ENCODE results near the gene VWCE.

- TF ChIP-seq CTCF (IDR thresholded peaks at IDR 0.05): no peak
- no peak for TF ChIP-seq EZH2 (IDR thresholded peaks at IDR 0.05)
- no peak for TF ChIP-seq EZH2phosphoT487 (IDR thresholded peaks at IDR 0.05)
Observed at GRCh38 chr11:61259363-61259762, 35.8 kb downstream of the VWCE start.
